GM12878 (cell line): ENCODE data around the gene JAML. TPM values are rescaled to one million over a fixed set of nuclear protein-coding genes. Genes with fewer than 3 reads are reported as not detected.

Experiments used
- ATAC-seq: fragments of 200-7000 bp; cut with Tn5 transposase; 3 replicates; pipeline ENCODE4 v1.9.1; 2020; ENCODE audit warnings: mild to moderate bottlenecking, moderate library complexity
- BruUV-seq: library from RNA; stranded (reverse); fragments of 400-500 nt; replicated peaks from 2 replicates; lab custom pipeline; 2021; lab: Mats Ljungman, UMichigan
- CTCF ChIA-PET: fragments of 300-600 bp; sonication (Branson Sonifier 250); formaldehyde crosslinking; extraction: SDS; loops from one replicate; lab custom pipeline; 2021; ENCODE audit warnings: inconsistent platforms; lab: Yijun Ruan, JAX
- POLR2A ChIA-PET: fragments of 350-600 bp; formaldehyde crosslinking; extraction: SDS; loops from one replicate; lab custom pipeline; 2021; ENCODE audit warnings: inconsistent platforms; lab: Charles Lee
- RAD21 ChIA-PET: fragments of 300-600 bp; sonication (Branson Sonifier 250); formaldehyde crosslinking; loops from one replicate; lab custom pipeline; 2023; ENCODE audit warnings: antibody characterized with exemption; ENCODE audit not compliant: unreplicated experiment; lab: Charles Lee
- SMC1A ChIA-PET: fragments of 300-600 bp; sonication (Branson Sonifier 250); formaldehyde crosslinking; loops from one replicate; lab custom pipeline; 2023; ENCODE audit not compliant: unreplicated experiment, uncharacterized antibody; lab: Charles Lee
- DNase-seq: peaks from one replicate; pipeline ENCODE4 v3.0.0-alpha.2; 2011; ENCODE audit warnings: low read depth, low spot score
- FAIRE-seq: peaks from 3 replicates; lab custom pipeline; 2011; peaks lifted over from hg19 to GRCh38; lab: Jason Lieb, UNC
- H2AFZ ChIP-seq: 2 replicates; pipeline ENCODE4 v1.6.0; 2011; ENCODE audit warnings: low read depth, low read length, control low read depth; ENCODE audit not compliant: control insufficient read depth
- H3K27ac ChIP-seq: 2 replicates; pipeline ENCODE4 v1.5.1; 2011; ENCODE audit warnings: control low read depth; ENCODE audit not compliant: control insufficient read depth, insufficient read depth
- H3K27me3 ChIP-seq, 2 experiments: replicated peaks in 1 of 2; 2 replicates each; pipeline versions ENCODE4 v1.6.0 to v1.6.1; 2011; ENCODE audit warnings: low read length in 1 of 2; ENCODE audit not compliant: control insufficient read depth in 2 of 2, insufficient read depth in 2 of 2
- H3K36me3 ChIP-seq, 2 experiments: 2 replicates each; pipeline ENCODE4 v1.5.1; 2011; ENCODE audit warnings: low read length in 1 of 2; ENCODE audit not compliant: control insufficient read depth in 2 of 2, insufficient read depth in 2 of 2
- H3K4me1 ChIP-seq: 2 replicates; pipeline ENCODE4 v1.6.1; 2011; ENCODE audit warnings: mild to moderate bottlenecking, low read length, moderate library complexity, mixed read lengths; ENCODE audit not compliant: control insufficient read depth, insufficient read depth
- H3K4me2 ChIP-seq: 2 replicates; pipeline ENCODE4 v1.6.0; 2011; ENCODE audit warnings: control low read depth; ENCODE audit not compliant: control insufficient read depth, insufficient read depth
- H3K4me3 ChIP-seq: fragments of 200-600 bp; sonication (generic); 2 replicates; pipeline ENCODE4 v1.5.1; 2016
- H3K79me2 ChIP-seq: 2 replicates; pipeline ENCODE4 v1.6.0; 2011; ENCODE audit warnings: low read length; ENCODE audit not compliant: control insufficient read depth, insufficient read depth
- H3K9ac ChIP-seq: 2 replicates; pipeline ENCODE4 v1.8.0; 2011; ENCODE audit warnings: low read length, control low read depth, mixed read lengths; ENCODE audit not compliant: control insufficient read depth, insufficient read depth
- H3K9me3 ChIP-seq: replicated peaks from 3 replicates; pipeline ENCODE4 v1.5.1; 2011; ENCODE audit warnings: mild to moderate bottlenecking, low read length; ENCODE audit not compliant: control insufficient read depth, insufficient read depth
- H4K20me1 ChIP-seq: 2 replicates; pipeline ENCODE4 v1.6.0; 2011; ENCODE audit not compliant: control insufficient read depth, insufficient read depth
- ATF7 ChIP-seq: fragments of 450-650 bp; IDR thresholded peaks from 2 replicates; pipeline ENCODE4 v1.6.1; 2016; ENCODE audit warnings: low read depth, mild to moderate bottlenecking
- E2F8 ChIP-seq: fragments of 450-650 bp; IDR thresholded peaks from 2 replicates; pipeline ENCODE4 v1.6.1; 2018; ENCODE audit warnings: mild to moderate bottlenecking, low read depth, moderate library complexity; ENCODE audit not compliant: partially characterized antibody
- EGR1 ChIP-seq, 2 experiments: IDR thresholded peaks; 1 replicate in 1 of 2; 2 replicates in 1 of 2; pipeline ENCODE4 v1.6.1; 2011 to 2012; ENCODE audit warnings: low read depth in 2 of 2, low read length in 2 of 2, borderline replicate concordance in 1 of 2, mild to moderate bottlenecking in 1 of 2, moderate library complexity in 1 of 2
- ELK1 ChIP-seq: IDR thresholded peaks from 2 replicates; pipeline ENCODE4 v1.6.1; 2012; ENCODE audit warnings: low read depth, low read length, improper control_type of control experiment
- HDAC2 ChIP-seq: fragments of 200-600 bp; sonication (generic); IDR thresholded peaks from 2 replicates; pipeline ENCODE4 v1.6.1; 2017
- HDAC6 ChIP-seq: fragments of 200-600 bp; sonication (generic); IDR thresholded peaks from one replicate; pipeline ENCODE4 v1.8.0; 2017; ENCODE audit warnings: antibody characterized with exemption; ENCODE audit not compliant: unreplicated experiment
- IRF4 ChIP-seq: IDR thresholded peaks from 2 replicates; pipeline ENCODE4 v1.6.1; 2011; ENCODE audit warnings: low read depth, low read length
- KAT2A ChIP-seq: conservative IDR thresholded peaks from 2 replicates; pipeline ENCODE4 v1.6.1; 2011; ENCODE audit warnings: low read depth, low read length; ENCODE audit not compliant: control insufficient read depth
- NRF1 ChIP-seq: conservative IDR thresholded peaks from 2 replicates; pipeline ENCODE4 v1.6.1; 2011; ENCODE audit warnings: mild to moderate bottlenecking, low read depth, low read length, improper control_type of control experiment
- PBX3 ChIP-seq: IDR thresholded peaks from 2 replicates; pipeline ENCODE4 v1.6.1; 2011; ENCODE audit warnings: mild to moderate bottlenecking, low read depth, low read length, moderate library complexity; ENCODE audit not compliant: insufficient replicate concordance
- PML ChIP-seq: IDR thresholded peaks from 2 replicates; pipeline ENCODE4 v1.6.1; 2012; ENCODE audit warnings: low read length, inconsistent platforms
- POLR2AphosphoS2 ChIP-seq: IDR thresholded peaks from 2 replicates; pipeline ENCODE4 v1.6.1; 2011; ENCODE audit warnings: low read depth, mild to moderate bottlenecking, low read length, improper control_type of control experiment, moderate library complexity
- POLR2AphosphoS5 ChIP-seq: IDR thresholded peaks from 2 replicates; pipeline ENCODE4 v1.6.1; 2011; ENCODE audit warnings: mild to moderate bottlenecking, low read length, inconsistent platforms
- SMARCA5 ChIP-seq: fragments of 450-650 bp; IDR thresholded peaks from 2 replicates; pipeline ENCODE4 v1.6.1; 2017; ENCODE audit warnings: mild to moderate bottlenecking
- TBL1XR1 ChIP-seq: IDR thresholded peaks from 2 replicates; pipeline ENCODE4 v1.6.1; 2012; ENCODE audit warnings: low read depth, low read length, improper control_type of control experiment
- WGBS: methylation state at CpG from one replicate; pipeline ENCODE4 v1.1.6; 2016; ENCODE audit warnings: low lambda C conversion rate; ENCODE audit not compliant: insufficient replicate concordance, insufficient coverage; ENCODE audit errors: missing lambda C conversion rate; 5-methylcytosine and 5-hydroxymethylcytosine counted together
- in situ Hi-C: fragments of 300-500 bp; cut with MboI; formaldehyde crosslinking; loops from 9 replicates; pipeline ENCODE4 v1.14.3; 2018; ENCODE audit warnings: mixed read lengths
- intact Hi-C: fragments of 100-400 bp; cut with micrococcal nuclease; formaldehyde crosslinking; loops from one replicate; pipeline ENCODE4 v1.14.2; 2022; ENCODE audit not compliant: unreplicated experiment
- polyA plus RNA-seq, 11 experiments: library from polyadenylated mRNA; depleted of rRNA in 4 of 11; unstranded in 6 of 11; stranded (reverse) in 5 of 11; fragments of >200 nt; fragmentation: Nextera tagmentation in 4 of 11; fragmentation: Illumina TruSeq in 1 of 11; extraction: Ambion mirVana in 4 of 11; extraction: Trizol in 1 of 11; gene quantifications; 1 replicate in 1 of 11; 2 replicates in 10 of 11; pipeline versions ENCODE4 v1.2.1 to v1.2.3, GENCODE V29; 2011 to 2016; ENCODE audit warnings: inconsistent platforms in 2 of 11, missing spikeins in 2 of 11, low read depth in 1 of 11
- total RNA-seq, 4 experiments: library from RNA; depleted of rRNA in 3 of 4; stranded (reverse); fragments of >200 nt in 3 of 4; fragmentation: Illumina TruSeq in 1 of 4; extraction: Trizol in 1 of 4; gene quantifications; 2 replicates each; pipeline versions ENCODE4 v1.2.1 to v1.2.3, GENCODE V29; 2013 to 2021

Gene JAML
- total and polyA plus RNA-seq, 10 of the 15 experiments (the other 5 are each of a cell fraction or from before 2014, with no cell fraction given) = 0.60 to 8.1 (median 3.5) TPM

GRCh38 chr11:118221419-118221818, 3.4 kb downstream of the JAML start (continued):
- TF ChIP-seq SMARCA5 (no peak), E2F8 (no peak), KAT2A (no peak), PML (no peak), POLR2AphosphoS5 (no peak), ELK1 (no peak), HDAC6 (no peak)

GRCh38 chr11:118219732-118220131, 5.1 kb downstream of the JAML start:
- CTCF ChIA-PET = interaction anchor here (1.3 to 1.5 kb wide), 3 partner anchors 9 to 412 kb away, joined by 3 to 4 read pairs (median 3); no protein-coding TSS in a partner anchor
- DNase-seq = no peak
- no peak for TF ChIP-seq HDAC2
- no peak for TF ChIP-seq ATF7
- no peak for TF ChIP-seq IRF4
- no peak for TF ChIP-seq NRF1
- no peak for TF ChIP-seq POLR2AphosphoS2
- TF ChIP-seq TBL1XR1 = no peak
- no peak for TF ChIP-seq PBX3
- no peak for TF ChIP-seq EGR1 (IDR thresholded peaks at IDR 0.05; ENCODE audit: borderline replicate concordance in 1 of 2, low read depth in 2 of 2, low read length in 2 of 2)
- intact Hi-C loops (no loop called here), in situ Hi-C loops (no loop called here)
- H3K9me3 ChIP-seq = no peaks in the 10 kb centered on the region
- RAD21 ChIA-PET = interaction anchor here (1.0 to 1.1 kb wide), 2 partner anchors 8 to 32 kb away, joined by 3 read pairs; partner anchors contain the start of gene MPZL3
- FAIRE-seq = no peak
- no peak overlapping the region for H3K9ac ChIP-seq
- H3K4me2 ChIP-seq = no peak overlapping the region
- H3K79me2 ChIP-seq = no peaks in the 10 kb centered on the region
- WGBS = 0% methylated on average over 1 of the region's 1 CpG
- H3K27me3 ChIP-seq = no peaks in the 10 kb centered on the region
- no peaks in the 10 kb centered on the region for H4K20me1 ChIP-seq
- H3K4me1 ChIP-seq = peaks cover 27% of the 10 kb centered on the region
- no peak for ATAC-seq
- POLR2A ChIA-PET = no interaction called here
- no TSS peak for BruUV-seq
- H3K4me3 ChIP-seq = no peak overlapping the region
- H3K36me3 ChIP-seq = no peaks in the 10 kb centered on the region
- no peak overlapping the region for H2AFZ ChIP-seq
- H3K27ac ChIP-seq = no peak overlapping the region
- SMC1A ChIA-PET = interaction anchor here (0.6 to 1.4 kb wide), 2 partner anchors 20 to 62 kb away, joined by 3 to 4 read pairs; no protein-coding TSS in a partner anchor
